ENCODE data around the gene MAP7D1. TPM values are rescaled to one million over a fixed set of nuclear protein-coding genes. Genes with fewer than 3 reads are reported as not detected.

Gene MAP7D1
- total RNA-seq, 1 donor = 142 TPM

DNA sequence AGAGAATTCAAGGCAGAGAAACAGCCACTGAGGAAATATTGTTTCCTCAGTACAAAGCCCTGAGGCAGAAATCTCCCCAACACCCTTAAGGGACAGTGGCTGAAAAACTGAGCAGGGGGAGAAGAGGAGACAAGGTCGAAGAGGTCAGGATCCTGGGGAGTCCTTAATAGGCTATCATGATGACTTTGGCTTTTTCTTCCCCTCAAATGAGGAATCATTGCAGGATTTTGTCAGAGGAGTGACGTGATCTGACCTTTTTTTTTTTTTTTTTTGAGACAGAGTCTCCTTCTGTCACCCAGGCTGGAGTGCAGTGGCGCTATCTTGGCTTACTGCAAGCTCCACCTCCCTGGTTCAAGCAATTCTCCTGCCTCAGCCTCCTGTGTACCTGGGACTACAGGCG is 10.2 kb downstream of the MAP7D1 start:
- TF ChIP-seq, protein P1, sequence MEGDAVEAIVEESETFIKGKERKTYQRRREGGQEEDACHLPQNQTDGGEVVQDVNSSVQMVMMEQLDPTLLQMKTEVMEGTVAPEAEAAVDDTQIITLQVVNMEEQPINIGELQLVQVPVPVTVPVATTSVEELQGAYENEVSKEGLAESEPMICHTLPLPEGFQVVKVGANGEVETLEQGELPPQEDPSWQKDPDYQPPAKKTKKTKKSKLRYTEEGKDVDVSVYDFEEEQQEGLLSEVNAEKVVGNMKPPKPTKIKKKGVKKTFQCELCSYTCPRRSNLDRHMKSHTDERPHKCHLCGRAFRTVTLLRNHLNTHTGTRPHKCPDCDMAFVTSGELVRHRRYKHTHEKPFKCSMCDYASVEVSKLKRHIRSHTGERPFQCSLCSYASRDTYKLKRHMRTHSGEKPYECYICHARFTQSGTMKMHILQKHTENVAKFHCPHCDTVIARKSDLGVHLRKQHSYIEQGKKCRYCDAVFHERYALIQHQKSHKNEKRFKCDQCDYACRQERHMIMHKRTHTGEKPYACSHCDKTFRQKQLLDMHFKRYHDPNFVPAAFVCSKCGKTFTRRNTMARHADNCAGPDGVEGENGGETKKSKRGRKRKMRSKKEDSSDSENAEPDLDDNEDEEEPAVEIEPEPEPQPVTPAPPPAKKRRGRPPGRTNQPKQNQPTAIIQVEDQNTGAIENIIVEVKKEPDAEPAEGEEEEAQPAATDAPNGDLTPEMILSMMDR (IDR thresholded peaks at IDR 0.05; ENCODE audit: insufficient read depth, low read depth, low read length) = no peak

DNA sequence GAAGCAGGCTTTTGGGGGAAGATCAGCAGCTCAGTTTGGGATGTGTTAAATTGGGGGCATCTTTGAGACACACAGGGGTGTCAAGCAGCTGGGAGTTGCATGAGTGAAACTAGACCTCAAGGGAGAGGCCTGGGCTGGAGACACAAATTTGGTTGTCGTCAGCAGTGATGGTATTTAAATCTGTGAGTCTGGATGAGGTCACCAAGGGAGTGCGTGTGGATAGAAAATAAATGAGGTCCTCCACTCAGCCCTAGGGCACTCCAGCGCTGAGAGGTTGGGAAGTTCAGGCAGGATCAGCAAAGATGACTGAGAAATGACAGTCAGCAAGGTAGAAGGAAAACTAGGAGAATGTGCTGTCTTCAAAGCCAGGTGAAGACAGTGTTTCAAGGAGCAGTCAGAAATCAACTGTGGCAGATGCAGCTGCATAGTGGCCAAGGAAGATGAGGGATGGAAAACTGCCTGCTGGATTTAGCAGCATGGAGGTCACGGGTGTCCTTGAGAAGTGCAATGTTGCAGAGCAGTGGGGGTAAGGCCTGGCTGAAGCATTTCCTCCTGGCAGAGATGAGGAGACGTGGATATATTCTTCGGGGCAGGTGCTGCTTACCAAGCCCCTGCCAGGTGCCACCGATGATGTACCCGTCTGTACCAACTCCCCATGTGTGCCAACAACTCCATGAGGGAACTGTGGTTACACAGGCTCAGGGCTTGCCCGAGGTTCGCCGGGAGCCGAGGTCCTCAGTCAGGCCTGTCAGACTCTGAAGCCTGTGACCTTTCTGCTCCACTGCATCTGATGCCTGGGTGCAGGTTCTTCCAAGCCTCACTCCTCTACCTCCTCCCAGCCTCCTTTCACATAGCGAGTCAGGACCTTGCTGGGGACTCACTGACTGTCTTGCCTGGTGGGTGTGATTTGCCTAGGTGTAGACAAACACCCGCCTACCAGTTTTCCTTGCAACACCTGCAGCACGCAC is 11.3 kb downstream of the MAP7D1 start:
- DNase-seq (ENCODE audit: low read depth) = peak; percentile 64
- no peak overlapping the region for H3K4me3 ChIP-seq (ENCODE audit: low read depth, low read length)
- TF ChIP-seq, protein P1 (IDR thresholded peaks at IDR 0.05; ENCODE audit: insufficient read depth, low read depth, low read length) = no peak

More for the DNA sequence above, 10.2 kb downstream of the MAP7D1 start:
- no peak overlapping the region for H3K4me3 ChIP-seq (ENCODE audit: low read depth, low read length)
- DNase-seq (ENCODE audit: low read depth) = no peak

DNA sequence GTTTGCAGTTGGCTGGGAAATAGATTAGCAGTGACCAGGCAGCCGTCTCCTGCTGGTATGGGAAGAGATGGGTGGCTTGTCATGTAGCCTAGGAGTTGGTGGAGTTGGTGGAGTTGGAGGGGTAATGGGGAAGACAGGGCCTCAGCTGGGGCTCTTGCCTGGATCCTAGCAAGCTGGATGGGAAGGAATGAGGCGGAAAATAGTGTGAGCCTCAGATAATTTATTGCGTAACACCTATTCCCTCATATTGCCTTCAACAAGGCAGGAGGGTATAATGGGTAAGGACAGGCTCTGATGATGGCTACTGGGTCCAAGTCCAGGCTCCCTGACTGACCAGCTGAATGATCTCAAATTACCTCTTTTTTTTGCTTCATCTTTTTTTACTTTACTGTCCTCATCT is 12.6 kb downstream of the MAP7D1 start:
- no peak overlapping the region for H3K4me3 ChIP-seq (ENCODE audit: low read depth, low read length)
- TF ChIP-seq, protein P1 (IDR thresholded peaks at IDR 0.05; ENCODE audit: insufficient read depth, low read depth, low read length) = no peak
- peak; percentile 28 for DNase-seq (ENCODE audit: low read depth)

DNA sequence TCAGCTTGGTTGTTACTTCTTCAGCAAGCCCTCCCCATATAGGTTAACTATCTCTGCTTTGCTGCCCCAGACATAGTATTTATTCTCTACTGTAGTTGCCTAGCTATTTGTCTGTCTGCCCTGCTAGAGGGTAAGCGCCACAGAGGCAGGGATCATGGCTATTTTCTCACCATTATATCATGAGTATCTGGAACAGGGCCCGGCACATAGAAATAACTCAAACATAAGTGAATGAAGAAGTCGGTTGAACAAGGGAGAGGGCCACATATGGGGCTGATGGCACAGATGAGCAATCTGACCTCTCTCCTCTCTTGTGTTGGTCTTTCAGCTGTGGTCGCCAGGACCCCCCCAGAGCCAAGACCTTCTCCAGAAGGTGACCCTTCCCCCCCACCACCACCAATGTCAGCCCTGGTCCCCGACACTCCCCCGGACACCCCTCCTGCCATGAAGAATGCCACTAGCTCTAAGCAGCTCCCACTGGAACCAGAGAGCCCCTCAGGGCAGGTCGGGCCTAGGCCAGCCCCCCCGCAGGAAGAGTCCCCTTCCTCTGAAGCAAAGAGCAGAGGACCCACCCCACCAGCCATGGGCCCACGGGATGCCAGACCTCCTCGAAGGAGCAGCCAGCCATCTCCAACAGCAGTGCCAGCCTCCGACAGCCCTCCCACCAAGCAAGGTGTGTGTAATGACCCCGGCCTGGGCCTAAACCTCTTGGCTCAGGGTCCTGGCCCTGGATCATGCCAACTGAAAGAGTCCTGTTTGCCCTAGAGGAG is 14.9 kb downstream of the MAP7D1 start:
- DNase-seq (ENCODE audit: low read depth) = no peak
- TF ChIP-seq, protein P1 (IDR thresholded peaks at IDR 0.05; ENCODE audit: insufficient read depth, low read depth, low read length) = no peak
- H3K4me3 ChIP-seq (ENCODE audit: low read depth, low read length) = no peak overlapping the region

DNA sequence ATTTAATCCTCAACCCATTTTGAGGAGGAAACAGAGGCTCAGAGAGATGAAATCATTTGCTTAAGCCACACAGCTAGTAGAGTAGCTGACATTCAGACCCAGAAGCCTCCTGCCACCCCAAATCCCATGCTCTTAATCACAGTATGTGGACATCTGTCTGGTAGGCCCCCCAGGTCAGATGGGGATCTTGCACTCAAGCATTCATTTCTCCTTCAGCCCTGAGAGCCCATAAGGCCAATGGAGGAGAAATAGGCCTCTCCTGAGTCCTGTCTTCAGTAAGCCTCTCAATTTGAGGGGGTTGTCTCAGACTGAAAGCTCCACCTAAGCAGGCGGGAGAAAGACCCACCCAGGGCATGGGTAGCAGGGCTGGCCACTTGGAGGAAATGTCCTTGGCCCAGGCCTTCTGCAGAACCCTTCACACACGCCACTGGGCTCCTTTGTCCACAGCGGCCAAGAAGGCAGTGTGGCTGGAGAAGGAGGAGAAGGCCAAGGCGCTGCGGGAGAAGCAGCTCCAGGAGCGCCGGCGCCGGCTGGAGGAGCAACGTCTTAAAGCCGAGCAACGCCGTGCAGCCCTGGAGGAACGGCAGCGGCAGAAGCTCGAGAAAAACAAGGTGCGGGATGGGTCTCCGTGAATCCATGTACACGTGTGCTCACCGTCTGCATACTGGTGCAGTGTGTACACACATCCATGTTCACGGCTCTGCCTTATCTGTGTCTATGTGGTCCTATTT is 16.2 kb downstream of the MAP7D1 start:
- H3K4me3 ChIP-seq (ENCODE audit: low read depth, low read length) = no peak overlapping the region
- DNase-seq (ENCODE audit: low read depth) = no peak
- TF ChIP-seq, protein P1 (IDR thresholded peaks at IDR 0.05; ENCODE audit: insufficient read depth, low read depth, low read length) = no peak

DNA sequence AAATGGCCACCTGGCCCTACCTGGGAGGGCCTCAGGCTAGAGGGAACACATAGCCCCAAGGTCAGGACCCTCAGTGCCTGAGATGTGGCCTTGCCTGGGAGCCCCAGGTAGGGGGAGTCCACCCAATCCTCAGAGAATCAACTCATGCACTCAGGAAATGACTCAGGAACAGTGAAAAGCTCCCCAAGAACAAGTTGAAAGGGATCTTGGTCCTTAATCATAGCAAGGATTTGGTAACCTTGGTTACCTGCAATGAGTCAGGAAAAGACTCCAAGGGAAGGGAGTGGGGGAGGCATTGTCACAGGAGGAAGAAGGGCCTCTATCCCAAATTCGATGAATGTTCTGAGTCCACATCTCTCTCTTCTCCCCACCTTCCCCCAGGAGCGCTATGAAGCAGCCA is 17.0 kb downstream of the MAP7D1 start:
- TF ChIP-seq, protein P1 (IDR thresholded peaks at IDR 0.05; ENCODE audit: insufficient read depth, low read depth, low read length) = no peak
- no peak for DNase-seq (ENCODE audit: low read depth)
- no peak overlapping the region for H3K4me3 ChIP-seq (ENCODE audit: low read depth, low read length)

Data from fibroblast of villous mesenchyme (primary cell).